Ascending aorta (tissue), 2 donors: ENCODE data around the gene ESR2. TPM values are rescaled to one million over a fixed set of nuclear protein-coding genes. Genes with fewer than 3 reads are reported as not detected.

ENCODE experiments used
- DNase-seq, 2 donors: peaks; one replicate each; pipeline ENCODE4 v3.0.0-alpha.2; 2019; ENCODE audit warnings: low spot score in 2 of 2
- H3K27ac ChIP-seq, 2 donors: fragments of 200-600 bp; sonication (generic); one replicate each; pipeline ENCODE4 v1.5.1; 2016 to 2017; ENCODE audit warnings: mild to moderate bottlenecking in 1 of 2
- H3K27me3 ChIP-seq: fragments of 200-600 bp; sonication (generic); one replicate; pipeline ENCODE4 v1.5.1; 2017
- H3K36me3 ChIP-seq, 2 donors: fragments of 200-600 bp; sonication (generic); one replicate each; pipeline ENCODE4 v1.5.1; 2016
- H3K4me1 ChIP-seq, 2 donors: fragments of 200-600 bp; sonication (generic); one replicate each; pipeline ENCODE4 v1.5.1; 2016 to 2017; ENCODE audit warnings: mild to moderate bottlenecking in 1 of 2
- H3K4me3 ChIP-seq, 2 donors: fragments of 200-600 bp; sonication (generic); one replicate each; pipeline ENCODE4 v1.5.1; 2016 to 2017; ENCODE audit warnings: mild to moderate bottlenecking in 1 of 2
- H3K9me3 ChIP-seq, 2 donors: fragments of 200-600 bp; sonication (generic); one replicate each; pipeline ENCODE4 v1.5.1; 2016
- intact Hi-C: fragments of 100-400 bp; cut with DNase I; formaldehyde crosslinking; loops from one replicate; pipeline ENCODE4 v1.15.1; 2023
- total RNA-seq: library from RNA; depleted of rRNA; stranded (reverse); fragments of >200 nt; gene quantifications from one replicate; pipeline ENCODE4 v1.1.0, GENCODE V29; 2016
- TF ChIP-seq, protein P1 (sequence below), 3 experiments: fragments of 200-600 bp in 2 of 3; fragments of 450-650 bp in 1 of 3; sonication (generic) in 2 of 3; IDR thresholded peaks; one replicate each; pipeline ENCODE4 v1.5.1; 2016 to 2019; ENCODE audit warnings: antibody characterized with exemption in 3 of 3, mild to moderate bottlenecking in 1 of 3, moderate library complexity in 1 of 3

The ESR2 gene
- total RNA-seq, 1 donor from 2014 or later, result not detected

DNA sequence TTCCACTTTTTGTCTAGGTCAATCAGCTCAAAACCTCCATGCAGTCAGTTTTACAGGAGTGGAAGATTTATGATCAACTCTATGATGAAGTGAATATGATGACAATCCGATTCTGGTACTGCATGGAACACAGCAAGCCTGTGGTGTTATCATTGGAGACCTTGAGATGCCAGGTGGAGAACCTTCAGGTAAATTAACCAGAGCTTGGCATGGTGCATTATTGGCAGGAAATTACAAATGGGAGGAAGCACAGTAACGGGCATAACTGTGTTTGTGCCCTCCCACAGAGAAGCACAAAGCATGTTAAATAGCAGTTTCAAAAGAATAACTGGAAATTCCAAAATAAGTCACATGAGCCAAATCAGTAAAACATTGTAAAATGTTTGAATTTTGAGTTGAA is 135.6 kb downstream of the ESR2 start:
- intact Hi-C loops, result no loop called here
- no peak for DNase-seq
- Histone ChIP-seq H3K27me3 (no peaks in the 10 kb centered on the region), H3K36me3 (peaks cover 30 to 89% of the 10 kb centered on the region in 2 donors), H3K4me1 (no peaks in the 10 kb centered on the region), H3K27ac (no peak overlapping the region), H3K9me3 (no peaks in the 10 kb centered on the region), H3K4me3 (no peak overlapping the region)
- TF ChIP-seq, protein P1, sequence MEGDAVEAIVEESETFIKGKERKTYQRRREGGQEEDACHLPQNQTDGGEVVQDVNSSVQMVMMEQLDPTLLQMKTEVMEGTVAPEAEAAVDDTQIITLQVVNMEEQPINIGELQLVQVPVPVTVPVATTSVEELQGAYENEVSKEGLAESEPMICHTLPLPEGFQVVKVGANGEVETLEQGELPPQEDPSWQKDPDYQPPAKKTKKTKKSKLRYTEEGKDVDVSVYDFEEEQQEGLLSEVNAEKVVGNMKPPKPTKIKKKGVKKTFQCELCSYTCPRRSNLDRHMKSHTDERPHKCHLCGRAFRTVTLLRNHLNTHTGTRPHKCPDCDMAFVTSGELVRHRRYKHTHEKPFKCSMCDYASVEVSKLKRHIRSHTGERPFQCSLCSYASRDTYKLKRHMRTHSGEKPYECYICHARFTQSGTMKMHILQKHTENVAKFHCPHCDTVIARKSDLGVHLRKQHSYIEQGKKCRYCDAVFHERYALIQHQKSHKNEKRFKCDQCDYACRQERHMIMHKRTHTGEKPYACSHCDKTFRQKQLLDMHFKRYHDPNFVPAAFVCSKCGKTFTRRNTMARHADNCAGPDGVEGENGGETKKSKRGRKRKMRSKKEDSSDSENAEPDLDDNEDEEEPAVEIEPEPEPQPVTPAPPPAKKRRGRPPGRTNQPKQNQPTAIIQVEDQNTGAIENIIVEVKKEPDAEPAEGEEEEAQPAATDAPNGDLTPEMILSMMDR (IDR thresholded peaks at IDR 0.05), result no peak

GRCh38 chr14:64149921-64150320 is 144.2 kb downstream of the ESR2 start:
- no peaks in the 10 kb centered on the region for H3K9me3 ChIP-seq
- peaks cover 34 to 67% of the 10 kb centered on the region in 2 donors for H3K36me3 ChIP-seq
- TF ChIP-seq, protein P1 (IDR thresholded peaks at IDR 0.05), result no peak
- no peak overlapping the region for H3K27ac ChIP-seq
- no peaks in the 10 kb centered on the region for H3K4me1 ChIP-seq
- H3K27me3 ChIP-seq, result no peaks in the 10 kb centered on the region
- DNase-seq, result no peak
- intact Hi-C loops, result no loop called here
- no peak overlapping the region for H3K4me3 ChIP-seq

GRCh38 chr14:64147126-64147790 is 146.9 kb downstream of the ESR2 start:
- H3K27me3 ChIP-seq, result no peaks in the 10 kb centered on the region
- no peaks in the 10 kb centered on the region for H3K4me1 ChIP-seq
- H3K9me3 ChIP-seq, result no peaks in the 10 kb centered on the region
- no peak overlapping the region for H3K4me3 ChIP-seq
- H3K27ac ChIP-seq, result no peak overlapping the region
- H3K36me3 ChIP-seq, result peaks cover 34 to 67% of the 10 kb centered on the region in 2 donors
- intact Hi-C loops, result no loop called here
- no peak for DNase-seq
- TF ChIP-seq, protein P1 (IDR thresholded peaks at IDR 0.05), result no peak

DNA sequence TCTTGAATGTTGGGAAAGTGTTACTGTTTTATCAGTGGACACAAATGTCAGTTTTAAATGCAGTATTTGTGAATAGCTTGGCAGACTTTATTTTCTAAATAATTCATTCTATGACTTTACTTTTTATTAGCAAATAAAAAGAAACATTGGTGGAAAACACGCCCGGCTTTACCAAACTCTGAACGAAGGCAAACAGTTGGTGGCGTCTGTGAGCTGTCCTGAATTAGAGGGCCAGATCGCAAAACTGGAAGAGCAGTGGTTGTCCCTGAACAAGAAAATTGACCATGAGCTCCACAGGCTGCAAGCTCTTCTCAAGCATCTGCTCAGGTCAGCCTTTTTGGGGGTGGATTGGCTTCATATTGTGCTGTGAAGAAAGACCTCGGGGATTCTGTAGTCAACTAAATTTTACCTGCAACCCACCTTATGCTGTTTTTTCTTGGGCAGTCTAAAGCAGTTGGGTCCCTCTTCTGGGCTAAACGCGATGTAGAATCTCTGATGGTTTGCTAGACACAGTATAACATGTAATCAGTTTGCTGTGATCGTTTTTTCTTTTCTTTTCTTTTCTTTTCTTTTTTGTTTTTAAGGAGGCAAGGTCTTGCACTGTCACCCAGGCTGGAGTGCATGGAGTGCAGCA is 156.4 kb downstream of the ESR2 start:
- Histone ChIP-seq H3K4me3 (no peak overlapping the region), H3K4me1 (no peaks in the 10 kb centered on the region), H3K27ac (no peak overlapping the region), H3K9me3 (no peaks in the 10 kb centered on the region), H3K36me3 (peaks cover 59 to 93% of the 10 kb centered on the region in 2 donors), H3K27me3 (no peaks in the 10 kb centered on the region)
- intact Hi-C loops, result no loop called here
- TF ChIP-seq, protein P1 (IDR thresholded peaks at IDR 0.05), result no peak
- no peak for DNase-seq

DNA sequence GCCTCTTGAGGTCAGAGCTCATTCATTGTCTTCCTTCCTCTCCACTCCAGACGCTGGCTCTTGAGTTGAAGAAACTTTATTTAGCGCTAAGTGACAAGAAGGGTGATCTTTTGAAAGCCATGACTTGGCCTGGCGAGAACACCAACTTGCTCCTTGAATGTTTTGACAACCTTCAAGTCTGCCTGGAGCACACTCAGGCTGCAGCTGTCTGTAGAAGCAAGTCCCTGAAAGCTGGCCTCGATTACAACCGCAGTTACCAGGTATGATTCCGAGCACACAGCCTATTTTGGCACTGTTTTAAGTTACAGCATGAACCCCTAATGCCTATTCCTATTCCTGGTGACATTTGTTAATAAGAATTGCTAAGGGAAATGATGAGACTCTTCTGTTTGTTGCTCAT is 167.6 kb downstream of the ESR2 start:
- Histone ChIP-seq H3K9me3 (no peaks in the 10 kb centered on the region), H3K4me1 (no peaks in the 10 kb centered on the region), H3K36me3 (peaks cover 67 to 94% of the 10 kb centered on the region in 2 donors), H3K27me3 (no peaks in the 10 kb centered on the region), H3K27ac (no peak overlapping the region), H3K4me3 (no peak overlapping the region)
- TF ChIP-seq, protein P1 (IDR thresholded peaks at IDR 0.05), result no peak
- intact Hi-C loops, result no loop called here
- DNase-seq, result no peak
